ENCODE results near the gene ITGA8.
"Not testable (repeated sequence)": the region's sequence is repeated elsewhere in the genome, so short reads cannot be mapped to it uniquely, and the experiment has no call there.

ITGA8 gene

DNA sequence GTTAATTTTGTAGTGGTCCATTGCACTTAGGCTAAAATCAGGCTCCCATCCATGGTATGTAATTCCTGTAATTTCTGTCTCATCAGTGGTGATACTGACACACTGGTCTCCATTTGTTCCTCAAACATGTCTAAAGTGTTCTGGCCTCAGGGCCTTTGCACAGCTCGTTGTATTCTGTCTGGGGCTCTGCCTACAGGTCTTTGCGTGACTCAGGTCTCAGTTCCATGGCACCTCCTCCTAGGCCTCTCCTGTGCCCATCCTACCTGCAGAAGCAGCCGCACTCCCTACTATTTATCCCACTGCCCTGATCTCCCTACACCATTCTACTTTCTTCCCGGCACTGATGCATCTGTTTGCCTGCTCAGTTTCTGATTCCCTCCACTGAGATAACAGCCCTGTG, 173.8 kb downstream of the ITGA8 start:
- DNase-seq = no peak

DNA sequence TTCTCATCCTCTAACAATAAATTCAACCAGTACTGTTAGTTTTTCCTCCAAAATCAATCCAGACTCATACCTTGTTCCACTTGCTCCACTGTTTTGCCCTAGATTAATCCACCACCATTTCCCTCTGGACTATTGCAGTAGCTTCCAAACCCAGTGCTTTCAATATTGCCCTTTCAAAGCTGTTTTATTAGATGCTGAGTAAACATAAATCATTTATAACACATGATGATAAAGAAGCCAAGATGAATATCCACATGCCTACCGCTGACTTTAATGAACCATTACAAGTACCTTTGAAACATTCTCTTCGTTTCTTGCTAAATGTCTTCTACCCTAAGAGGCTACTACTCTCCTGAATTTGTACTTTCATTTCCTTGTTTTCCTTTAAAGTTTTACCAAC, 174.5 kb downstream of the ITGA8 start:
- DNase-seq = no peak

DNA sequence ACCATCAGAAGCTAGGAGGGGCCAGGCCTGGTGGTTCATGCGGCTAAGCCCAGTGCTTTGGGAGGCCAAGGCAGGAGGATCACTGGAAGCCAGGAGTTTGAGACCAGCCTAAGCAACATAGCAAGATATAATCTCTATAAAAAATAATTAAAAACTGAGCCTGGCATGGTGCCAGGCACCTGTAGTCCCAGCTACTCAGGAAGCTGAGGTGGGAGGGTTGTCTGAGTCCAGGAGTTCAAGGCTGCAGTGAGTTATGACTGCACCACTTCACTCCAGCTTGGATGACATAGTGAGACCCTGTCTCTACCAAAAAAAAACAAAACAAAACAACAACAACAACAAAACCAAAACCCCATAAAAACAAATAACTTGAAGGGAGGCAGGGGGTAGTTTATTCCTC, 175.7 kb downstream of the ITGA8 start:
- DNase-seq = no peak

DNA sequence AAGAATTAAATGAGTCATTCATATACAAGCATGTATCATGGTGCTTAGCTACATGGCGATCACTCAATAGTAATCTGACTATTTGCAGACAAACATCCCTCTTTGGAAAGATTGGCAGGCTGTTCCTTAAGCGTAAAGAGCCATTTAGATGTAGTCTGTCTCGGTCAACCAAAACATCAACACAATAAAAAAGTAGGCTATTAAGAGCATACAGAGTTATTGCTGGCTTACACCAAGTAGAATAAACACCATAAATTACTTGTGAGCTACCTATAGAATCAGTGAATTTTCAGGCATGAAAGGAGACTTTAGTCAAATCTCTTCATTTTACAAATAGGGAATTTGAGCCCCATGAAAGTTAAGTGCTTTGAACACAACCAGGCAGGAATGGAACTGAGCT, 176.9 kb downstream of the ITGA8 start:
- DNase-seq = no peak

DNA sequence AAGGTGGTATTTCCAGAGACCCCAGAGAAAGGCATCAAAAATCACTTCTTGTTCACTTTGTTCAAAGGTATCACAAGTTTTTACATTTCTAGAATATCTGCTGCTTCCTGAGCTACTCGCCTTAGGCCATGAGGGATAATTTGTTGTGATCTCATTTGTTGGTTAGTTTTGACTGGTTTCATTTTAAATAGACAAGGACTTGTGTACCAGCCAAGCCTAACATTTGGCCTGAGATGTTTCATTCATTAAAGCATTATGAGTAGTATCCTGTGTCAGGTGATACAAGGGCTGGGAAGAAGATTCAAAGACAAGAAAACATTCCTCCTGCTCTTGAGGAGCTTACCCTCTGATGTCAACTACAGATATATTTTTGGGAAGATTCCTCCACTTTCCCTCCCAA, 178.3 kb downstream of the ITGA8 start:
- DNase-seq = no peak

DNA sequence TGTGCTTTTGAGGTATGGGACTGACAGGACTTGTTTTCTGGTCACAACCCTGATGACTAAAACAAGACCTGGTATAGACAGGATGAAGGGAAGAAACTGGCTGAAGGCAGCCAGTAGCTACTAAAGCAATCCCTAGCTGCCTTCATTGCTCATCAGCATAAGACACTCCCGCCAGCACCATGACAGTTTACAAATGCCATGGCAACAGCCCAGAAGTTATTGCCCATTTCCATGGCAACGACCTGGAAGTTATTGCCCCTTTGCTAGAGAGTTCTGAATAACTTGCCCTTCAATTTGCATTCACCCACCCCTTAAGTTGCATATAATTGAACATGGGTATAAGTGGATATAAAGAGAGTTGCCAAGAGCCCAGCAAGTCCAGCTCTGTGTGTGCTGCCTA, 179.0 kb downstream of the ITGA8 start:
- no peak for DNase-seq

DNA sequence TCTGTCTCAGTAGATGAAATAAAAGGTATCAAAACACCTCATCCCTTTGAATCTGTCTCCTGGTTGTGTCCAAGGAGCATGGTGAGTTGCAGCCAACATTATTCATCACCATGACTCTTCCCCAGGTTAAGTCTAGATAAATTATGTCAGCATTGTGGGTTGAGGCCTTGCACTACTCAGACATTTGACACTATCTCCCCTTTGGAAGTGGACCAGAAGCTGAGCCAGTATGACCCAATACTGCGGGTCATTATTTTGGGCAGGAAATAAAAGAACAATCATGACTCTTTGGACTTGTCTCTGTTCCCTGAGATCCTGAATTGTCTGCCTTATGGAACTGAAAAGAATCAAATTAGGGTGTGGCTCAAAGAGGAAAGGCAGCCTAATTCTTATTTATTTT, 180.5 kb downstream of the ITGA8 start:
- no peak for DNase-seq

DNA sequence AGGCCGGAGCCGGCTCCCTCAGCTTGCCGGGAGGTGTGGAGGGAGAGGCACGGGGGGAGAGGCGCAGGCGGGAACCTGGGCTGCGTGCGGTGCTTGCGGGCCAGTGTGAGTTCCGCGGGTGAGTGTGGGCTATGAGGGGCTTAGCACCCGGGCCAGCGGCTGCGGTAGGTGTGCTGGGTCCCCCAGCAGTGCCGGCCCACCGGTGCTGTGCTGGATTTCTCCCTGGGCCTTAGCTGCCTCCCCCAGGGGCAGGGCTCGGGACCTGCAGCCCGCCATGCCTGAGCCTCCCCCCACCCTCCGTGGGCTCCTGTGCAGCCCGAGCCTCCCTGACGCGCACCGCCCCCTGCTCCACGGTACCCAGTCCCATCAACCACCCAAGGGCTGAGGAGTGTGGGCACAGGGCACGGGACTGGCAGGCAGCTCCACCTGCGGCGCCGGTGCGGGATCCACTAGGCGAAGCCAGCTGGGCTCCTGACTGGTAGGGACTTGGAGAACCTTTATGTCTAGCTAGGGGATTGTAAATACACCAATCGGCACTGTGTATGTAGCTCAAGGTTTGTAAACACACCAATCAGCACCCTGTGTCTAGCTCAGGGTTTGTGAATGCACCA, 184.7 kb downstream of the ITGA8 start:
- not testable (repeated sequence) for DNase-seq

DNA sequence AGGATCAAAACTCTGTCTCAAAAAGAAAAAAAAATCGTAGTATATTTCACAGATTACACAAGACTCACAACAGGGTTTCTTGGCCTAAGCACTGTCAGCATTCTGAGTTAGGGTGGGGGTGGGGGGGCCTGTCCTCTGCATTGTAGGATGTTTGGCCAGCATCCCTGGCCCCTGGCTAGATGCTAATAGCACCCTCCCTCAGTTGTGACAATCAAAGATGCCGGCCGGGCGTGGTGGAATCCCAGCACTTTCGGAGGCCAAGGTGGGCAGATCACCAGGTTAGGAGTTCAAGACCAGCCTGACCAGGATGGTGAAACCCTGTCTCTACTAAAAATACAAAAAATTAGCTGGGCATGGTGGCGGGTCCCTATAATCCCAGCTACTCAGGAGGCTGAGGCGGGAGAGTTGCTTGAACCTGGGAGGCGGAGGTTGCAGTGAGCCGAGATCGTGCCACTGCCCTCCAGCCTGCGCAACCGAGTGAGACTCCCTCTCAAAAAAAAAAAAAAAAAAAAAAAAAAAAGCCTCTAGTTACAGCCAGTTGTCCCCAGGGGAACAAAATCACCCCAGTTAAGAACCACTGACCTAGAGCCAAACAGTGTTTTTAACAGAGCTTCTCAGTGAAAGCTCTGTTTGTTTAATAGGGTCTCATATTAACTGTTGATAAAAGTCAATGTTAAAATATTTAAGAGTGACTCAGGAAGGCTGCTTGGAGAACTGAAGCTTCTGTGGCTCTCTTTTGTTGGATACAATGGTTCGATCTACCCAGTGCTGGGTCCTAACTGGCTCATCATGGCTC, 187.6 kb downstream of the ITGA8 start:
- no peak for DNase-seq

DNA sequence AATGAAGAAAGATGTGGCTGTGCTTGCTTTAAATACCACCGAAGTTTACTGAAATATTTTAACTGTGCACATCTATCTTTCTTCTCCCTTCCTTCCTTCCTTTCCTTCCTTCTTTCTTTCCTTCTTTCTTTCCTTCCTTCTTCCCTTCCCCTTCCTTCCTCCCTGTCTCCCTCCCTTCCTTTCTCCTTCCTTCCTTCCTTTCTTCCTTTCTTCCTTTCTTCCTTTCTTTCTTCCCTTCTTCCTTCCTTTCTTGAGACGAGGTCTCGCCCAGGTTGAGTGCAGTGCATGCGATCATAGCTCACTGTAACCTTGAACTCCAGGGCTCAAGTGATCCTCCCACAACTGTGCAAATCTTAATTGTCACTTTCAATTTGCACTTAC, 190.9 kb downstream of the ITGA8 start:
- DNase-seq = no peak

DNA sequence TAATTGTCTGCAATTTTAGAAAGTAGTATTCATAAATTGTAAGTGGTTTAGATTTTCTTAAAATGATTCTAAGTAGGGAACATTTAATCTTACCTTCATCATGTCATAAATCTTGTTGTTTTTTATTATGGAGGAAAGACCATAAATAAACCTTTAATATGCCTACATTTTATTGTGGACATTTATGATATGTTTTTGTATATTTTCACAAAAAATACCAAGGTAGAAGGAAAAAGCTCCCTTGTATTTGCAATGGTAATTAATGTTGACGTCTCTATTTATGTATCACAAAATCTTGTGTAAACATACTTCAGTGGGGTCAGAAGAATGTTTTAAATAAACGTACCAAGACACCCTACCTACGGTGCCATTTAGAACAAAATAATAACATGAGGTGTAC, 193.0 kb downstream of the ITGA8 start:
- DNase-seq = no peak

DNA sequence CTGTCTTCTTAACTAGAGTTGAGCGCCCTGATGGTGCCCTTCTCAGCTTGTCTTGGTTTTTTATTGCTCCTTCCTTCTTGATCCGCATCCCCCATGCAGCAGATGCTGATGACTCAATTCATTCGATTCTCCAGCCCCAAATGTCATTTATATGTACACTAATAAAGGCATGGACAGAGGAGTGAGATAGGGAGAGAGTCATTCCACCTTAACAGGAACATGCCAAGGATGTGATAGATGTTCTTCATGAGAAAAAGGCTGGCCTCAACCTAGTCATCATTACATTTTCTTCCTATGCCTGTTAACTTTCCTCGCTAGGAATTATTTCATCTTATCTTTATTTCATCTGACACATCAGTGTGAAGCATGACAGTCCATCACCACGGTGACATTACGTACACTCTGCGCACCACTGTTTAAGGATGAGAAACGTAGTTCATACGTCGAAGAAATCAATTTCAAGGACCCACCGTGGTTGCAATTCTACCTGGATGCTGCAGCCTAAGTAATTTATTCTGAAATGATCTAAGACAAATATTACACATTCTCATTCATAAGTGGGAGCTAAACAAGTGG, 198.3 kb downstream of the ITGA8 start:
- no peak for DNase-seq

DNA sequence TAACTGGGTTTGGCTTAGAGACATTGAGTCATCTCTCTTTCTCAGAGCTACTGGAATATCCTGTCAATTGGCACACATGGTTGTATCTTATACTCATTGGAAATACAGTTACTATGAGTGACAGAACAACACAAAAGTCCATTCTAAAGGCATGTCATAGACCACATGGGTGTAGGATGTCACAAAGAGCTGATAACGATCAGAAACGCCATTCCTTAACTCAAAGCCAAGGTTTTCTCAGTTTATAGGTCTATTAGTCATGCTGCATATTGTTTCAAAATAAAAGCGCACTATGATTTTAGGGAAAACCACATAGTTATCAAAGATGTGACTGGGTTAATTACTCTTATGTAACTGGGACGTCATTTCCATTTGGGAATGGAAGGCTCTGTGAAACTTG, 201.5 kb downstream of the ITGA8 start:
- no peak for DNase-seq

DNA sequence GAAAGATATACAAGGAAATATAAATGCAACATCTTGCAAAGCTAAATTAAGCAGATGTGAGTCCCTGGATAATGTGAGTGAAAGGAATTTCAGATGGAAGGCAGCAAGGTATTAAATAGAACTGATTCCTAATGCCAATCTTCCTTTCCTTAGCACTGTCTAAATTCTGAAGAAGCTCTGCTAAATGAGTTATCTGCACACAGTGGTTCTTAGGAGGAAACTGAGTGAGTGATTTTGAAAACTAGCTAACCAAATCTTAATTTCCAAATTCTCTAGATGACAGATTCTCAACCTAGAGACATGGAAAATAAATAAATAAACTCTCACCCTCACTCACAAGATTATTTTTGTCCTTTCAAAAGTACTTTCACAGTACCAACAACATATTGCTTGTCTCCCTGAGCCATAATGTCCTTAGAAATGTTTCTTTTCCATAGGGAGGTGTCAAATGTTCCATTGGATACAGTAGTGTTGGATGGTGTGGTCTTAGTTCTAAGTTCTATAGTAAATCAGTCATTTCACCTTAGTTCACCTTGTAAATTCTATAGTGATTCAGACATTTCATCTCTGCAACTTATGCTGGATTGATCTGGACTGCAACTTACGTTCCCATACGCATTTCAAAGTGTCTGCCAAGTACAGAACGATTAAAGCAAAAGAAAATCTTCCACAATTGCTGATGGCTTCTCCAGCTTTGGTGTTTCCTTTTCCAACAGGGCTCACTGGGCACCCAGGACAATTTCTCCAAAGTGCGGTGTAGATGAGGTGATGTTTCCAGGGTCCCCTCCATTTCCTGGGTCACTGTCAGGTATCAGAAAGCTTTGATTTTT, 203.3 kb downstream of the ITGA8 start:
- DNase-seq = no peak

DNA sequence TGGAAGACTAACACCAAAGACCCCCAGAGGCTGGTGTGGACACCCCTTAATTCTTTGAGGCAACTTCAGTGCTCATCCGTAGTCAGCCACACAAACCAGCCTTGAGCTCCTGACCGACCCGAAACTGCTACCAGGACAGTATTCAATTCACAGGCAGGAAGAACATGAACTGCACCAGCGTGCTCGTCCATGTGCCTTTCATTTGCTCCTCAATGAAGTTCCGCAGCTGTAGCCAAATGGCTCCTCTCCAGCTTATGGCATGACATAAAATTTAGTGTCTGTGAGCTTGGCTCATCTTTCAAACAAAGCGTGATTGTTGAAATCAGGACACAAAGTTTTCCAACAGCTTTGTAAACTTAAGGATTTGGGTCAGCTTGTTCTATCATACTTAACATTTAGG, 204.5 kb downstream of the ITGA8 start:
- DNase-seq = no peak

DNA sequence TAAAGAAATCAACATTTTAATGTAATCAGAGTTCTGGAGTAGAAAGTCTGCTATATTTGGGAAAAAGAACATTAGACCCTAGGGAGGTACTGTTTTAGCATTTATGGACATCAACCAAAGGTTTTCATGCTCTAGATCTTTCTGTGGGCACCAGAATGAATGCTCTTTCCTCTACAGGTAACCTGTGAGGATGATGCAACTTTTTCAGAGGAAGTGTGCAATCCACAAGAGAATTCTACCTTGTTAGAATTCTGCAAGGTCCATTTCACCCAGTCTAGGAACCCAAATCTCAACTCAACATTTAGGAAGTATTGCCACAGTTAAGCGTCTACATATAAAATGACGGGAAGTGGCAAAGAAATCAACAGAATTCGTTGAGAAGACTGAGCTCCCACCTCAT, 208.8 kb downstream of the ITGA8 start:
- no peak for DNase-seq

DNA sequence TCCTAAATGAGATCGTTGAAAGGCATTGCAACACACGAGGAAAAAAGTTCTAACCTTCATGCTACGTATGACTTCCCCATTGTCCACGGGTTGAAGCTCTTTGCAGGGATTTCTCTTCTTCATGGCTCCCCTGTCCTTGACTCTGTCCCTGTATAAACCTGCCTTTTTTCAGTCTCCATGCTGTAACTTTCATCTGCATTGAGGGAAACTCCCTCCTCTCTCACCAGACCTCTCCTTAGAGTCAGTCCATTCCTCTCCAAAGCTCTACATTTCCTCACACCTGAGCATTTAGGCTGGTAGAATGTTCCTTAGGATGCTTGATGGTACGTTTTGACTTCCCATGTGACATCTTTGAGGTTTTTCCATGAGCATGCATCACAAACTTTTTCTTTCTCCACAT, 214.4 kb downstream of the ITGA8 start:
- no peak for DNase-seq

DNA sequence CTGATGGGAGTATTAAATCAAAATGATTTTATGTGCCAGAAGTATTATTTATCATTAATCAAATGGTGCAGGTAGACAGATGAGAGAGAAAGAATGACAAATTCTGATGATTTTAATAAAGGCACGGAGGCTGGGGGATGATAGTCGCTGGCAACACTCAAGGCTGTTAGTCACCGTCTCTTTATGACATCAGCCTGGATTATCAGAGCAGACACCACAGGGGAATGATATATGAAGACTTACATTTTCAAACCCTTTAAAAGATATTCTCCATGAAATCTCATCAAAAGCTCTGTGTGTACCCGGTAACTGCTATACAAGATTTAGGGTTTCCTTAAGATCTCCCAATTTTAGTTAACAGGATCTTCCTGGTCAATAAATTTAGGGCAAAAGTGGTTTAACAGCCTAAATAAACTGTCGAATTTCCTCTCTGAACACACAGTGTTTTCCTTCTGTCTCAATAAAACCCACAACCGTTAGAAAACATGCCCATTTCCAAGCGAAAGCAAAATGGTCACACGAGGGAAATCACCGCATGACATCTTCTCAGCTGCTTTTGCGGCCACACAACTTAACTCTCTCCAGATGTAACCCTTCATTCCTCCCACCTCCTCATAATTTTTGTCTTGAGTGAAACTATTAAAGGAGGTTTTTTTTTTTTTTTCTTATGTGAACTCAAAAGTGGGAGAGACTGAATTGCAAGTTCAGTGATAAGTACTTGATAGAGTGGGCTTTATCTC, 215.5 kb downstream of the ITGA8 start:
- DNase-seq = no peak

DNA sequence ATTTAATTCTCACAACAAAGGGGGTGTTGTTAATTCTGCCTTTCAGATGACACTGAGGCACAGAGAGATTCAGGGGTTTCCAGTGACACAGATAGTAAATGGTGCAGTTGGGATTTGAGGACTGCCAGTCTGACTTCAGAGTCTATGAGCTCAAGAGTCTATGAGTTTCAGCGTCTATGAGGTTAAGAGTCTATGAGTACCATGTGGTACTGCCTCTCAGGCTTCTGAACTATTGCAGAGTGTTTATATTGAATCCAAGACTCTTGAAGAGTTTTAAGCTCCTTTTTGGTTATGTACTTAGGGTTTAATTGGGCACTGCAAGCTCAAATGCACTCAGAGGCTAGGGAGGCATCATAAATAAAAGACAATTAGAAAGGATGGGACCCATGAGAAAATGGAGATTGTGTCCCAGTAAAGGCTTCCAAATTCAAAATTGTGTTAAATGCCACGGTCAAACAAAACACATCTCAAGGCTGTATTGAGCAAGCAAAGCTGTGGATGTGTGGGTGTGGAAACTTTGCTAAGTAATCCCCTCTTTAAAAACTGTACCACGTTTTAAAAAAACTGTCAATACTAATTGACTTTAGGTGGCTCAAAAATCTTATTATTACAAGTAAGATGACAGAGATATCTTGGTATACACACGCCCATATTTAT, 224.7 kb downstream of the ITGA8 start:
- no peak for DNase-seq

DNA sequence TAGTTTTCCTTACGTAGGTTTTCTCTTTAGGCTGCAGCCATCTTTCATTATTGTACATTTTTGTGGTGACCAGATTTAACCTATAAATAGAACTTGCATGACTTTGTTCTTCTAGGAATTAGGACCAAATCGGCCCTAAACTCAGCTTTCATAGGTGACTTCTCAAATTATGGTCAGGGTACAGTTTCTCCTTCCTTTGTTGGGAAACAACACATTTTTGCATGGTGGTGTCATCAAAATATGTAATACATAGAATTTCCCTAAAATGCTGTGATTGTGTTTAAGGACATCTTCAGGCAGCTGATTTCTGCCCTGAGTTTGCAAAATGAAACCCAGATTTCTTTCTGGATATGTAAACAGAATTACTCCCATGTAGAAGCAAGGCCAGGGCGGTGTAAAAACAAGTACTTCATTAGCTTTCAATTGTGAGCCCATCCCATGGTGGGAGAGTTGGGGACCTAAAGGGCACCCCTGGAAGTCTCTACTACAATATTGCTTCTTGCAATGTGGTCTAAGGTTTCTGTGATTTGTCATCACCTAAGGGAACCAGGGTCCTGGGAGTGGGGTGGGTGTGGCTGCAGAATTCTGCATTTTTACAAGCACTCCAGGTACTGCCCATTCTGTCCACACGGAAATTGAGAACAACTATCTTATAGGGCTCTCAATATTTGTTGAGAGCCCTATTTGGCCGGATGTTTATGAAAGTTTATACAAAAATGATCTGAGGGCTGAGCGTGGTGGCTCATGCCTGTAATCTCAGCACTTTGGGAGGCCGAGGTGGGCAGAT, 227.7 kb downstream of the ITGA8 start:
- DNase-seq = no peak

DNA sequence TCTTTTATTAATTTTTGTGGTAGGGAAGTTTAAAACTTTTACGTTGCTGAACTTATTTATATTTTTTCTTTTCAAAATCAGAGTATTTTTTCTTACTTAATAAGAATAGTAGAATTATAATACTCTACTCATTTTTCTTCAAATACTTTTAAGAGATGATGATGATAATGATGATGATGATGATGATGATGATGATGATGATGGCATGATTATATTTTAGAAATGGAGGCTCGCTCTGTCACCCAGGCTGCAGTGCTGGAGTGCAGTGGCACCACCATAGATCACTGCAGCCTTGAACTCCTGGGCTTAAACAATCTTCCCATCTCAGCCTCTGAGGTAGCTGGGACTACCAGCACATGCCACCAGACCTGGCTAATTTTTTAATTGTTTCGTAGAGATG, 230.3 kb downstream of the ITGA8 start:
- DNase-seq = no peak

DNA sequence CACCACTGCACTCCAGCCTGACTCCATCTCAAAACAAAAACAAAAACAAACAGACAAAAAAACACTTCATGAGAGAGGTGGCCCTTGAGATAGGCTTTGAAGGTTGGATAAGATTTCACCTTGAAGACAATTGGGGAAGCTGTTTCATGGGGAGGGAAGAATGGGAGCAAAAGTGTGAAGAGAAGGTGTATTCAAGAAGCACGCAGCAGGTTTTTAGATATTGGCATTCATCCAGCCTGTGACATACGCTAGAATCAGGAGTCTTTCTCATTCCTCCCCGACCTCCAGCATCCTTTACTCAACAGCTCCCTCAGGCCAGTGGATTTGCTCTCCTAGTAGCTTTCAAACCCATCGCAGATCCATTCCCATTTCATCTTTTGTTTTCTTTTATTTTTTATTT, 232.3 kb downstream of the ITGA8 start:
- DNase-seq = no peak
